Measurements from ENCODE around the gene DLEU7.

DLEU7 gene

GRCh38 chr13:50800091-50800739 is 43.3 kb downstream of the DLEU7 start:
- DNase-seq (ENCODE audit: low read depth in 1 of 2, low spot score in 1 of 2): no peak
- in situ Hi-C loops (cut with HindIII; ENCODE audit: low pct_unique_long_range_greater_than_20kb, low sequenced_read_pairs): no loop called here
- TF ChIP-seq JUND (IDR thresholded peaks at IDR 0.05; ENCODE audit: low read depth): no peak

- no peak for DNase-seq (ENCODE audit: low read depth in 1 of 2, low spot score in 1 of 2)
- TF ChIP-seq JUND (IDR thresholded peaks at IDR 0.05; ENCODE audit: low read depth): no peak
- in situ Hi-C loops (cut with HindIII; ENCODE audit: low pct_unique_long_range_greater_than_20kb, low sequenced_read_pairs): no loop called here
Observed at GRCh38 chr13:50798923-50799322, 44.6 kb downstream of the DLEU7 start.

GRCh38 chr13:50797091-50797490 is 46.4 kb downstream of the DLEU7 start:
- no peak for TF ChIP-seq JUND (IDR thresholded peaks at IDR 0.05; ENCODE audit: low read depth)
- in situ Hi-C loops (cut with HindIII; ENCODE audit: low pct_unique_long_range_greater_than_20kb, low sequenced_read_pairs): no loop called here
- no peak for DNase-seq (ENCODE audit: low read depth in 1 of 2, low spot score in 1 of 2)

DNA sequence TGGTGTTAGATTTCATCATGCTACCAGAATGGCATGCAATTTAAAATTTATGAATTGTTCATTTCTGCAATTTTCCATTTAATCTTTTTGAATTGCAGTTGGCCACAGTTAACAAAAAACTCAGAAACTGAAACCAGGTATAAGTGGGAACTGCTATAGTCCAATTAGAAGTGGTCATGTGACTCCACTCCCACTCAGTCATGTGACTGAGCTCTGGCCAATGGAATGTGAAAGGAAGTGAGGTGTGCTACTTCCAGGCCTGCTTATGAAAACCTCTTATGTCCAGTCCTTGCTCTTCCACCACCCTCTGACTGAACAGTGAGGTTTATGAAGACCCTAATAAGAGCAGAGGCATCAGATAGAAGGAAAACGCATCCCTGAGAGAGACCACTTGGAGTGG is 47.0 kb downstream of the DLEU7 start:
- no peak for TF ChIP-seq JUND (IDR thresholded peaks at IDR 0.05; ENCODE audit: low read depth)
- DNase-seq (ENCODE audit: low read depth in 1 of 2, low spot score in 1 of 2): no peak
- in situ Hi-C loops (cut with HindIII; ENCODE audit: low pct_unique_long_range_greater_than_20kb, low sequenced_read_pairs): no loop called here

DNA sequence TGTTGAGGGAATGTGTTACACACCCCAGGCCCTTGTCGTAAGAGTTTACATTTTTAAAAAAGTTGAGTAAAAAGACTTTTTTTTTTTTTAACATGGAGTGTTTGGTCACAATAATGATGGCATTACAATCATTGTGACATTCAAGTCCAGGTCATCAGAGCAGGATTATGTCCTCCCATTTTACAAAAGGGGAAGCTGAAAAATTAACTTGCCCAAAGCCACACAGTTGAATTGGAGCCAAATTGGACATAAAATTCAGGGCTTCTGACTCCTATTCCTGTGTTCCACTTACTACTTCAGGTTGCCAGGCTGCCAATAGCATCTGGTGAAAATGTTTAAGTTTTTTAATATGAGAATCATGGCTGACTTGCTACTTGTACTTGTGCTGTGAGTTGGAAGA is 49.3 kb downstream of the DLEU7 start:
- no peak for TF ChIP-seq JUND (IDR thresholded peaks at IDR 0.05; ENCODE audit: low read depth)
- no peak for DNase-seq (ENCODE audit: low read depth in 1 of 2, low spot score in 1 of 2)
- in situ Hi-C loops (cut with HindIII; ENCODE audit: low pct_unique_long_range_greater_than_20kb, low sequenced_read_pairs): no loop called here

GRCh38 chr13:50793026-50793425 is 50.5 kb downstream of the DLEU7 start:
- TF ChIP-seq JUND (IDR thresholded peaks at IDR 0.05; ENCODE audit: low read depth): no peak
- in situ Hi-C loops (cut with HindIII; ENCODE audit: low pct_unique_long_range_greater_than_20kb, low sequenced_read_pairs): no loop called here
- DNase-seq (ENCODE audit: low read depth in 1 of 2, low spot score in 1 of 2): no peak

DNA sequence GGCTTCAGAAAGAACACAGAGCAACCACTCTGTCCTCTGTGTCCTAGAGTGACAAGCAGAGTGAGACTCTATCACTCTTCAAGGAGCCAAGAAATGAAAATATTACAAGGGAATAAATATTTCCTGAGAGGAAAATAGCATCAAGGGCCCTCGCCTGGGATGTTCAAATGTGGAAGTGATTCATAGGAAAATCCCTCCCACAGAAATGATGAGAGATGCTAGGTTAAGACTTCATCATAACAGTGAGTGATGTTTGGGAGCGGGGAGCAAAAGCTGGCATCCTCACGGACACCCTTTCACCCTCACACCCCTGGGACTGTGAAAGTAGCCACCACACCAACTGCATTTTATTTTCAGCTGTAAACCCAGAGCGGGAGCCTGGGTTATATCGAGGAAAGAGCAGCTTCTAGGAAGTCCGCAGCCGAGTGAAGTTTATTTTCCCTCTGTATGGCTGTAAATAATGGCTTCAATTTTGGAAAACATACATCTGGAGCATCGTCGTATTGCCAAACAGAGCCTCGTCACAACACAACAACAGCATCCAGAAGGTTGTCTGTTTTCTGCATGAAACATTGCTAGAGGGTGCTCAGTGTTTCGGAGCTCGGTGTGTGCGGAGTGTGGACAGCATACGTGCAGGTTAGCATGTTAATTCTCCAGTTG is 54.8 kb downstream of the DLEU7 start:
- in situ Hi-C loops (cut with HindIII; ENCODE audit: low pct_unique_long_range_greater_than_20kb, low sequenced_read_pairs): no loop called here
- no peak for TF ChIP-seq JUND (IDR thresholded peaks at IDR 0.05; ENCODE audit: low read depth)
- no peak for DNase-seq (ENCODE audit: low read depth in 1 of 2, low spot score in 1 of 2)

DNA sequence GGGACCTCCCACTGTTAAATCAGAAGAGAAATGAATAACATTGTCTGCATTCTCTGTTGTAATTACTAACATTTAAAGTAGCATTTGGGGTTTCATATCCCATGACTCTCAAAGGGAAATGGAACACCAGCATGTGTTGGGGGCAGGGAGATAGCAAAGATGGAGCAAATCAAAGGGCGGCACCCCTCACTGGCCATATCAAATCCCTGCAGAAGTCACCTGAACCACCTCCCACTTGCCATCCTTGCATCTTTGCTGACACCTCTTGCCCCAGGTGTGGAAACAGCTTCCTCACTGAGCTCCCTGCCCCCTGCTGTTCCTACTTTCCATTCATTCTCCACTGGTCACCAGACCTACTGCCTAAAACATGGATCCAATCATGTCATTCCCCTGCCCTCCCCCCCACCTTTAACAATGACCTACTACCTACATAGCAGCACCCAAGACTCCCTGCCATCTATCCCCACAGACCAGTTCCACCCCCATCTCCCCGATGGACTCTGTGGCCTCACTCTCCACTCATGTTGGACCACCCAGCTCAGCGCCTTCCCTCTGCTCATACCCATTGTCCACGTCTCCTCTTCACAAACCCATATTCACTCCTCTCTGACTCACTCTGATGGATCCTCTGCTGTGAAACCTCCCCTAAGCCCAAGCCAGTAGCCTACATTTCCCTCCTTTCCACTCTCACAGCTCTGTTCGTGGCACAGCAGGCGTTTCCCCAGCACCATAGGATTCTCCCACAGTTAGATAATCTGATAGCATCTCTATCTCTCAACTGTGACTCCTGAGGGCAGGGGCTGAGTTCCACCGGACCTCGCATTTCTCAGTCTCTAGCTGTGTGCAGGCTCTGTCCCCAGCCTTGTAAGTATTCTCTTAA is 55.9 kb downstream of the DLEU7 start:
- in situ Hi-C loops (cut with HindIII; ENCODE audit: low pct_unique_long_range_greater_than_20kb, low sequenced_read_pairs): no loop called here
- DNase-seq (ENCODE audit: low read depth in 1 of 2, low spot score in 1 of 2): no peak
- TF ChIP-seq JUND (IDR thresholded peaks at IDR 0.05; ENCODE audit: low read depth): no peak

DNA sequence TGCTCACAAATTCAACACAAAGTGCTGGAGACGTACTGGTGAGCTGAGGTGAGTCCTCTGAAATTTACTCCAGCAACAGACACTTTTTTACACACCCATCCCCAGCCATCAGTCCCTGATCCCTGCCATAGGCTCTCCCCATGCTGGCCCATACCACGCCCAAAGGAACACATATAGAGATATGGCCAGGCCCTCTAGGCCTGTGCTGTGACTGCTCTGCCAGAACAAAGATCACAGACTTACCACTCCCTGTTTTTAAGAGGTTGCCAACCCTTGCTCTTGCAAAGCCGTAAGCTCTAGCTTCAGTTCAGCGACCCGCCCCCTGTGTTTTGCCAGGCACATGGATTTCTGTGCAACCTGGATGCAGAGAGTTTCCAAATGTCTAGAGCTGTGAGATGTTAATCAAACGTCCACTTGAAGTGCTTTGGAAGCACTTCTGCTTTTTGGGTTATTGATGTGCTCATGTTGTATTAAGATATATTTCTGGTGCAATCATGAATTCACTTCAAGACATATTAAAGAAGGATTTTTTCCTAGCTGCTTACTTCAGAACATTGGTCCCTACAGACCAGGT is 59.7 kb downstream of the DLEU7 start:
- no peak for TF ChIP-seq JUND (IDR thresholded peaks at IDR 0.05; ENCODE audit: low read depth)
- no peak for DNase-seq (ENCODE audit: low read depth in 1 of 2, low spot score in 1 of 2)

DNA sequence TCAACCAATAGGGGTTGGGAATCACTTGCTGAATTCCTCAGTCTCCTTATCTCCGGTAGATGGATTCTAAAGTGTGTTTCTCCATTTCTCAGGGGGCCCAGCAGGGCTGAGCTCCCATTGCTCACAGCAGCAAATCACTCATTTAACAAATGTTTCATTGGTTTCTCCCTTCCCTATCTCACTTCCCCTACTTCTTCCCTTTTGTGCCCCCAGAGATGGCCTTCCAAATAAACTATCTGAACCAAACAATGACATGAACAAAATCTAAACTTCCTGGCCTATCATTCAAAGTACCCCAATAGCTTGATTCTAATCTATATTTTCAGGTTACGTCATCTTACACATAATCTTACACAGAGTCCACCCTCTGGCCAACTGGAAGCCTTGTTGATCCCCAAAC is 60.4 kb downstream of the DLEU7 start:
- in situ Hi-C loops (cut with HindIII; ENCODE audit: low pct_unique_long_range_greater_than_20kb, low sequenced_read_pairs): no loop called here
- TF ChIP-seq JUND (IDR thresholded peaks at IDR 0.05; ENCODE audit: low read depth): no peak
- DNase-seq (ENCODE audit: low read depth in 1 of 2, low spot score in 1 of 2): no peak

More for the DNA sequence above, 59.7 kb downstream of the DLEU7 start:
- in situ Hi-C loops (cut with HindIII; ENCODE audit: low pct_unique_long_range_greater_than_20kb, low sequenced_read_pairs): no loop called here

GRCh38 chr13:50780201-50781015 is 63.1 kb downstream of the DLEU7 start:
- no peak for DNase-seq (ENCODE audit: low read depth in 1 of 2, low spot score in 1 of 2)
- in situ Hi-C loops (cut with HindIII; ENCODE audit: low pct_unique_long_range_greater_than_20kb, low sequenced_read_pairs): no loop called here
- TF ChIP-seq JUND (IDR thresholded peaks at IDR 0.05; ENCODE audit: low read depth): no peak

All from T47D (cell line).